ENCODE results near the gene SMIM45.
A peak's percentile ranks its signal among the peaks of the same experiment; 100 is the strongest.

The SMIM45 gene

DNA sequence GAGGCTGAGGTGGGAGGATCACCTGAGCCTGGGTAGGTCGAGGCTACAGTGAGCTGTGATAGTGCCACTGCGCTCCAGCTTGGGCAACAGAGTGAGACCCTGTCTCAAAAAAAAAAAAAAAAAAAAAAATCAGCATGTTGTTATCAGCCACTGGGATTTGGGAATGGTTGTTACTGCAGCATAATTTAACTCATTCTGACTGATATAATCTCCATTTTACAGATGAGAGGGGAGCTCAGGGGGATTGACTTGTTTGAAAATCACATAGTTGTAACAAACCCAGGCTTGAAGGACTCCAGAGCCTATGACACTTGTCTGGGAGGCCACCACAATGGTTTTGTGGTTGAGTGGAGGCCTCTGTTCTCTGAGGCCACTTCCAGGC lies 14.3 kb downstream of the SMIM45 start:
- DNase-seq (ENCODE audit: insufficient read length, low spot score) (no peak), FAIRE-seq (no peak)

DNA sequence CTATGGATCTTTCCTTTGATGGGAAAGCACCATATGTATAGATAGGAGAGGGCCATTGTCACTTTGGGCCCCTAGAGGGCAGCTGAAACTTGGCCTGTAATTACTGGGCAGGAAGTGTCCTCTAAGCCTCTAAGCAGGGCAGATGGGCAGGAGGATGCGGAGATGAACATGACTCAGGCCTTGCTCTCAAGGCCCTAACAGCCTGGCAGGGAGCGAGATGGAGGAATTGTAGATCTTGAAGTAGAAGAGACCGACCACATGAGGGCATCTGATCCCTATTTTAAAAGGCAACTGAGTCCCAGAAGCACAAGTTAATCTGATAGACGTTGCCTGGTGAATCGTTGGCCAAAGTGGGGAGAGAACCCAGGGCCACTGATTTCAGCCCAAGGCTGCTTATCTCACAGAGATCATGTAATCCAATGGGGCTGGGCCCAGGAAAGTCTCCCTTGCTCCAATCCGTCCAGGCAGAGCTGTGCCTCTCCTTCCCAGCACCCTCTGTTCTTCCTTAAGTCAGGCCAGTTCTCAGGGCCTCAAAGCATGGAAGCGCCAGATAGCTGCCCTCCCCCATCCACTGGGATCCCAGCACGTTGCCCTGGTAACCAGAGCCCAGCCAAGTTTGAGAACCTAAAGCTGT lies 14.8 kb downstream of the SMIM45 start:
- DNase-seq (ENCODE audit: insufficient read length, low spot score), result no peak
- peak; percentile 95 for FAIRE-seq

DNA sequence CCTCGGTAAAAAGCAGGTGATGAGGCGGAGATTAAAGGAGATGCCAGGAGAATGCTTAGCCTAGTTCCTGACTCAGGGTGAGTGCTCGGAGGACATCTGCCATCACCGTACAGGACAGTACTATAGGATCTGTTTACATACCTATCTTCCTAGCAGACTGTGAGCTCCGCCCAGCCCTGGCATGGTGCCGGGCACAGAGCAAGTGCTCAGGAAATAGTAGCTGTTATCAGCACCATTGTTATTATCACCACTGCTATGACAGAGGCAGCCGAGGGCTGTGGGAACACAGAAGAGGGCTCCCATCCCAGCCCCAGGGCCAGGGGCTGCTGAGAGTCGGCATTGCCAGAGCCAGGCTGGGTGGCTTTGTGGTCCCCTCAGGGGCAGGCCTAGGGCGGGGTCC lies 16.7 kb downstream of the SMIM45 start:
- DNase-seq (ENCODE audit: insufficient read length, low spot score) (no peak), FAIRE-seq (no peak)

DNA sequence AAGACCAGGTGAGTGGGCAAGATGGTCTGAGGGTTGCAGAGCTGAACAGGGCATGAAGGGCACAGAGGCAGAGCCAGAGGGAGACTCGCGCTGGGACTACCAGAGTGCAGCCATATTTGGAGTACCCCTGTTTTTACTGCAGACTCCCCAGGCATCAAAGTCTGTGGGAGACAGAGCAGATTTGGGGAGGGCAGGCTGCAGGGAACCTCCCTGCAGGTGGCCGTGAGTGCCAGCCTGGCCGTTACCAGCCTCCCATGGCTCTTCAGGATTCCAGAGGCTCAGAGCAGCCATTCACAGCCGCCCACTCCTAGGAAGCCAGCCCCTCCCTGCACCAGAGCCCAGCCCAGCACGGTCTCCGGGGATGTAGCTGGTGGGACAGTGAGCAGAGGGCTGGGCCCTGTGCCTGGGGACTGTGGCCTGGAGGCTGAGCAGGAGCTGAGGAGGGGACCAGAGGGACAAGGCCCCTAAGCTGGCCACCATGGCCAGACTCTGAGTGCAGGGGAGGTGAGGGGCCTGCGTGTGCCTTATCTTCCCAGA lies 17.2 kb downstream of the SMIM45 start, which contains the start of gene SEPTIN3:
TSS of gene SEPTIN3 (plus strand) at position 334 of the 537 bp plus-strand sequence. CDS start 2,050 bp downstream, outside the sequence.
- no peak for FAIRE-seq
- no peak for DNase-seq (ENCODE audit: insufficient read length, low spot score)

DNA sequence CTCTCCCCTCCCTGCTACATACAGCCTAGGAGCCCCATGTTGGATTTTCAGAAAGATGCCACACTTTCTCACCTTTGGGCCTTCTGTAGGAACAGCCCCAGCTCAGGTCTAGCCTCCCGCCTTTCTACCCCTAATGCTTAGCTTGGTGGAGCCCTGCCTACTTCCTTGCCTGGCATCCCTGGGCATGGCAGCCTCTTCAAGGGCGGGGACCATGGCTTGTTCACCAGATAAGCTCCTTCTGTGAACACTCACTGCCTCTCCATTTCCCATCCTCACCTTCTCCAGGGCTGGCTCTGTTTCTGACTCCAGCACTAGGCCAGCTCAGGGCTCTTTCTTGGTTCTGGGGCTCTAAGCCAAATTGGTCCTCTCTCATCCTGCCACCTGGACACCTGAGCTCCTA lies 18.7 kb downstream of the SMIM45 start:
- FAIRE-seq (no peak), DNase-seq (ENCODE audit: insufficient read length, low spot score) (no peak)

DNA sequence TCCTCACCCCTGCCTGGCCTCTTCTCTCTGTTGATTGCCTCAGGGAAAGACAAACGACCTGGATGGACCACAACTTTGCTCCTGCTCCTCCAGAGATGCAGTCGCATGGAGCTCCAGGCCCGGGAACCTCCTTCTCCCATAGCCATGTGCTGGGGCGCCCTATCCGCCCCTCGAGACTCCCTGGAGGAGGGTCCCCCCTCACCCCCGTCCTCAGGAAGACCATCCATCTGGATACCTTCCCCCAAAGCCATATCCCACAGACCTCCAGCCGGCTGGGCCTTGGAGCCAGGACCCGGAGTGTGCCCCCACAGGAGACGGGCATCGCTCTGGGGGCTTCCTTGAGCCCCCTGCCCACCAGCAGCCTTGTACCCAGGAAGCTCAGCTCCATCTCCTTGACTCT lies 19.5 kb downstream of the SMIM45 start:
- DNase-seq (ENCODE audit: insufficient read length, low spot score) (no peak), FAIRE-seq (no peak)

DNA sequence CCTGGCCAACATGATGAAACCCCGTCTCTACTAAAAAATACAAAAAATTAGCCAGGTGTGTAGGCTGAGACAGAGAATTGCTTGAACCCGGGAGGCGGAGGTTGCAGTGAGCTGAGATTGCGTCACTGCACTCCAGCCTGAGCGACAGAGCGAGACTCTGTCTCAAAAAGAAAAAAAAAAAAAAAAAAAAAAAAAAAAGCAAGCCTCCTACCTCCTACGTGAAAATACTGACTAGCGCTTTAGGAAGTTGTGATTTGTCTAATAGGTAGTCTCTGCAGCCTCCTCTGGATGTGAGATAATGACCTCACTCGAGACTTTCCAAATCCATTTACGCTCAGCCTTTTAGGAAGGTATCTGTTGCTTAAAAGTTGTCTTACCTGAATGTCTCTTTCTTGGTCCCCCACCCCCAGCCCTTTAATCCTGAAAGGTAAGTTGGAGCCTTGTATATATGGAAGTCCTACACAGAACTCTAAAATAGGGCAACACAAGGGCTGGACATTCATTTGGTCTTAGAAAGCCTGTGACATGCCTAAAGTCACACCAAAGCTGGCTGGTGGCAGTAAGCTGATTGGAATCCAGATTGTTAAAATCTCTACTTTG lies 22.8 kb downstream of the SMIM45 start:
- DNase-seq (ENCODE audit: insufficient read length, low spot score) (no peak), FAIRE-seq (no peak)

DNA sequence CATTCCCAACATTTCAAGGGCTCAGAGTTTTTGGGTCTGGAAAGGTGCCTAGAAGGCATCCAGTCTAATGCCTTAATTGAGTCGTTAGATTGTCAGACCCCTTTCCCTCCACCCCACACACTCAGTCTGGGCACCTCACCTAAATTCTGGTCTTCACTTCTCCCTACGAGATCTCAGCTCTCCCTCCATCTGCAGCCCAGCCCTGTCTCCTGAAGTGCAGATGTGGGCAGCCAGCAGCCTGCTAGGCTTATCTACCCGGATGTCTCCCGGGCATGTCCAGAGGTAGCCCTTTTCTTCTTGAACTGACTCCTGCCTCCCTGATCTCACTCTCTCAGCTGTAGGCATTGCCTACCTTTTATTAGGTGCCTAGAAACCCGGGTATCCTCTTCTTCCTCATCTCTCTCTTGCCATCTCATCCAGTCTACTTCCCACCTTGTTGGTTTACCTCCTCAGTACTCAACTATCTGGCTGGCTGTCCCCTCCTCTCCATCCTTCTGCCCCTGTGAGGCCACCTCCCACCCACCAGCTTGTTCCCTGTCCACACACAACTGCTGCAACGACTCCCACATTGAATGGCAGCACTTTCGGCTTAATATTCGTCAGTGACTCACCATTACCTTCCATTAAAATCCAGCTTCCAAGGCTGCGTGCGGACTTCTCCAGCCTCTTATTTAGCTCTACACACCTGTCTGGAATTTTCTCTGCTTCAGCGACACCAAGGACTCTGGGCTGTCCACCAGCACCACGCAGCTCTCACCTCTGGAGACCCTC lies 23.5 kb downstream of the SMIM45 start:
- no peak for FAIRE-seq
- DNase-seq (ENCODE audit: insufficient read length, low spot score), result no peak

DNA sequence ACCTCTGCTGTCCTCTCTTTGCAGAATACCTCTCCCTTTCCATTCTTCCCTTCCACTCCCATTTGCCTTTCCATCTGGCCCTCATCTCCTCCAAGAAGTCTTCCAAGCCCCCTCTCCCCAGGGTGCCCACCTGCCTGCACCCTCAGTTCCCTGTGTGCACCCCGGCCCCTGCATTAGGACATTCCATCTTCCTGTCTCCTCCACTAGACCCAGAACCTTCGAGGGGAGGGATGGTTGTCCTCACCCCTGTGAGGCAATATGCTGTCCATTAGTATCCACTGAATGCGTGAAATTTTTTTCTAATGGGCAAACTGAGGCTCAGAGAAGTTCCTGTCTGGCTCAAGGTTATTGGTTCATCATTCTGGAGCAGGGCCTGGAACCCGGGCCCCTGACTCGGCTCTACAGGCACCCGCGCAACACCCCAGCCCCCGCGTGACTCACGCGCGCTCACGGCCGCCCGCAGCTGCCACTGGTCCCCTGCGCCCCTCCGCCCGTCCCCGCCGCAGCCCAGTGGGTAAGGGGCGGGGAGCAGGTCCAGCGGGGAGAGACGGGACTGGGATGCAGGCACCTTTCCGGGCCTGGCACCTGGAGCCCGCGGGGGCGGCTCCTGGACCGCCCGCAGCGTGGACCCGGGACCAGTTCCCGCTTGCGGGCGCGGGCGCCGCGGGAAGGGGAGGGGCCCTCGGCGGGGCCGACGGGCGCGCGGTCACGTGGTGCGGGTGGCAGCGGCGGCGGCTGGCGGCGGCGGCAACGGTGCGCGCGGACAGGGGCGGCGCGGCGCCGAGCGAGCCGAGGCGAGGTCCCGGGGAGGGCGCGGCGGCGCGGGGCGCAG lies 24.3 kb downstream of the SMIM45 start:
- peak; percentile 52 for DNase-seq (ENCODE audit: insufficient read length, low spot score)
- FAIRE-seq, result no peak

DNA sequence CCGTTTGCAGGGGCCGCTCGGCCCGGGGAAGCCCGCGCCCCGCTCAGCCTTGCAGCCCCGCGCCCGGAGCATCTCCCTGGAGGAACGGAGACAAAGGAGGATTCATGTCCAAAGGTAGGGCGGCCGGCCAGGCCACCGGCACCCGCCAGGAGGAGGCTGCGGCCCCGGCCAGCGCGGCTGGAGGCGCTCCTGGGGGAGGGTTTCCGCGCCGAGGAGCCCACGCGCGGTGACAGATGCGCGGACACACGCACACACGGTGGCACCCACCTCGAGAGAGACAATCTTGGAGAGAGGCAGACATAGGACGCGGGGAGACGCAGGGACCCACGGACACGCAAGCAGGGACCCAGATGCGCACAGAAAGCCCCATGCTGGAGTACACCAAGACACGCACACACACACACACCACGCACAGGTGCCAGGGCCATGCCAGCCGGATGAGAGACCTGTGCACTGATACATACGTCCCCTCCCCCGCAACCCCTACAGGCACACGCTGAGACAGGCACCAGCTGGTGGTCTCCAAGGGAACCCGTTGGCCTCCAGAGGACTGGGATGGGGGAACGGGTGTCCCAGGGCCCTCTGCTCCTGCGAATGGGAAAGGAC lies 25.1 kb downstream of the SMIM45 start:
- FAIRE-seq, result no peak
- DNase-seq (ENCODE audit: insufficient read length, low spot score), result no peak

DNA sequence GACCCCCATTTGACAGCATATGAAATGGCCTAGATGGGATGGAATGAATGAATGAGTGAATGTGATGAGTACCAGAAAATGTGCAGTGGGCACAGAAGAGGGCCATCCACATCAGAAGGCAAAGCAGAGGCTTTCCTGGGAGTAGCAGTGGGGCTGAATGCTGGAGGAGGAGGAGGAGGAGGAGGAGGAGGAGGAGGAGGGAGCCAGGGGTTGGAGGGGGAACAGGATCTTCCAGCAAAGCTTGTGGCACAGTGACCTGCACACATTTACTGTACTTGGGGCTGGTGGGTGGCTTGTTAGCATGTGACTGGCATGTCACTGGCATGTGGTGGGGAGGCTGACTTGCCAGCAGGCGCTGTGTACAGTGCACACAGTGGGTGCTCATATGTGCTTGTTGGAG lies 26.8 kb downstream of the SMIM45 start:
- FAIRE-seq (no peak), DNase-seq (ENCODE audit: insufficient read length, low spot score) (no peak)

DNA sequence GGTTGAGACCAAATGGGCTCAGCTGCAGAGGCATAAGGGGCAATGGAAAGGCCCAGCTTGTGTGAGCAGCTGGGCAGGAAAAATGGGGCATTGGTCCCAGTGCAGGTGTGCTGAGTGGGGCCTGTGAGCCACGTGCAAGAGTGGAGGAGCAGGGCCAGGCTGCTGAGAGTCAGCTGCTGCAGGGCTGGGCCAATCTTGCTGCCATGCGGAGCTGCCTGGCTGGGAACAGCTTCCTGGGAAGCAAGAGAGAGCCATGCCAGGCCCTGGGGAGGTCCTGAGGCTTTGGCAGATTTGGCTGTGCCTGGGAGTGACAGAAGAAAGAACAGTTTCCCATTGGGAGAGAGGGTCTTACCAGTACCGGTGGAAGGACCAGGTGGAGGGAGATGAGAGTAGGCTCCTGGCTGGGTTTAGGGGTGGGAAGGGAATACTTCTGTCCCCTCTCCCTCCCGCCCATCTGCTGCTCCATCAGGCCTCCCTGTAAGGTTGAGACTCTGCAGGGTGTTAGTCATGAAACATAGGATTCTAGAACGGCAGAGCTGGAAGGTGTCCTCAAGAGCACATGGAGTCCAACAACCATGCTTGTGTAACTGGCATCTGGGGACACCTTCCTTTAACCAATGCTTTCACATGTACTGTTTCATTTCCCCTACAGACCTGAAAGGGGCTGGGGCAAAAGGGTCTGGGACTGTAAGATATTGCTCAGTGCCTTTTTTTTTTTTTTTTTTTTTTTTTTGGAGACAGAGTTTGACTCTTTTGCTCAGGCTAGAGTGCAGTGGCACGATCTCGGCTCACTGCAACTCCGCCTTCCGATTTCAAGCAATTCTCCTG lies 27.7 kb downstream of the SMIM45 start:
- FAIRE-seq, result no peak
- DNase-seq (ENCODE audit: insufficient read length, low spot score), result no peak

DNA sequence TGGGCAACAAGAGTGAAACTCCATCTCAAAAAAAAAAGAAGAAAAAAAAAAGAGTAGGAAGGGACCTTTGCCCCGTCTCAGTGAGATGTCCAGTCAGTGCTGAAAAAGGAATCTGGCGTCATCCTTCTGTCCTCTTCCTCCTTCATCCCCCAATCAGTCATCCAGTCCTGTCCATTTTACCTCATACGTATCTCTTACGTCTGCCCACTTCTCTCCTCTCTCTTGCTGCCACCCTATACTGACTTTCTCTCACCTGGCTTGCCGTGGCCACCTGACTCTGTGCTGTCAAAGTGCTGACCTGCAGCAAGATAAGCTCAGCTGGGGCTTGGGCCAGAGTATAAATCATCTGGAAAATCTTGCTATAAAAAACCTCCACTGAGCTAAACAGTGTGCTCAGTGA lies 30.9 kb downstream of the SMIM45 start:
- no peak for DNase-seq (ENCODE audit: insufficient read length, low spot score)
- no peak for FAIRE-seq

DNA sequence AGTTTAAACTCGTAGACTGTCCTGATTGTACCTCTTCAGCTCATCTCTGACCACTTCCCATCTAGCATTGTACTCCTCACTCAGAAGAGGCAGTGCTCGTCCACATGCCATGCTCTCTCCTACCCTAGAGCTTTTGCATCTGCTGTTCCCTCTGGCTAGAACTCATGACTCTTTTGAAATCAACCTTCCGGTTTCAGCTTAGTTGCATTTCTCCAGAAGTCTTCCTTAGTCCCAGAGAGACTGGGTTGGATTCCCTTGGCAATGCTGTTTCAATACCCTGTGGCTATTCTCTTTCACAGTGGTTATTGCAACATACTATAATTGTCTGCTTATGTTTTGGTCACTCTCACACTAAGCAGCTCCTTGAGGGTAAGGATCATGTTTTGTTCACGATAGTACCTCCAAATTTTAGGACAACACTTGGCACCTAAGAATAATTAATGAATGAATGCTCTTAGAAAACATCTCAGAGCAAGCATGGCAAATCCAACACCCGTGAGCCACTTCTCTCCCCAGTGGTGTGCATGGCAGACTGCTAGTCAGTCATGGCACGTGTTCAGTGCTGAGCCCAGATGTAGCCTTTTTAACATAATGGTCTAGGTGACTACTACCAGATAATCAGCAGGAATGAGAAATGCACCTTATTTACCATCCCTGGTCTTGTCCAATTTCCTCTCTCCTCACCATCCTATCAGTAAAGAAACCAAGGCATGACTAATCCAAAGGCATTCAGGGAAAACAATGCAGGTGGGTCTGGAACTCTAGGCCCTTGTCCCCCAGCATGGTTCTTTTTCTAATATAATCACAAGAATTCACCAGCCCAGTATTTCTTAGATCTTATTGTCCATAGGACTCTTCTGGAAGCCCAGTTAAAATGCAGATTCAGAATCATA lies 31.8 kb downstream of the SMIM45 start:
- FAIRE-seq (no peak), DNase-seq (ENCODE audit: insufficient read length, low spot score) (no peak)

DNA sequence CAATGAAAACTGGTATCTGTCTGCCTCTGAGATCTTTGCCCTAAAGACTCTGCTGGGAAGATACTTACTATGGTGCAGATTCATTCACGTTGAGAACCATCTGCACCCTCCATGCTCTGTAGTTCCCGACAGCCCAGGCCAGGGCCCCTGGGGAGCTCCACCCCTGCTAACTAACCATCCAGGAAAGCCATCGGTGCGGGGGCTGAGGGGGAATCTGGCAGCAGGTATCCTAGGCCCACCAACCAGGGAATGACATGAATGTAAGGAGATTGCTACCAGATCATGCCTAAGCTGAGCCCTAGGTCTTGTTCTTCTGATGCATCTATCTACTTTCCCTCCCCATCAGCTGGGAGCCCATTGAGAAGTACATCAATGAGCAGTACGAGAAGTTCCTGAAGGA lies 35.3 kb downstream of the SMIM45 start:
- FAIRE-seq, result no peak
- DNase-seq (ENCODE audit: insufficient read length, low spot score), result no peak

DNA sequence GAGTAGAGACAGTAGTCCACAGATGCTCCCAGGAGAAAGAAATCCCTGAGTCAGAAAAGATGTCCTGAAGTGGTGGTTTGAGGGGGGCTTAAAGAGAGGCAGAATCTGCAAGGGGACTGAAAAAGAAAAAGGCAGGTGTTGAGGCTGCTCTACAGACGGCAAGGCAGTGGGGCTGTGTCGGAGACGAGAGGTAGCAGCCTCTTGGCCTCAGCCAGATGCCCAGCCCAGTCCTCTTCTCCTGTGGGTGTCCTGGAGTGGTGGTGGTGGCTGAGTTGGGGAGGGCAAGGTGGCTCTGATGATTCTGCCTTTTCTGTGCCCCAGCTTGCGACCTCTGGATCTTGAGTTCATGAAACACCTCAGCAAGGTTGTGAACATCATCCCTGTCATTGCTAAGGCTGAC lies 37.3 kb downstream of the SMIM45 start:
- FAIRE-seq (no peak), DNase-seq (ENCODE audit: insufficient read length, low spot score) (no peak)

DNA sequence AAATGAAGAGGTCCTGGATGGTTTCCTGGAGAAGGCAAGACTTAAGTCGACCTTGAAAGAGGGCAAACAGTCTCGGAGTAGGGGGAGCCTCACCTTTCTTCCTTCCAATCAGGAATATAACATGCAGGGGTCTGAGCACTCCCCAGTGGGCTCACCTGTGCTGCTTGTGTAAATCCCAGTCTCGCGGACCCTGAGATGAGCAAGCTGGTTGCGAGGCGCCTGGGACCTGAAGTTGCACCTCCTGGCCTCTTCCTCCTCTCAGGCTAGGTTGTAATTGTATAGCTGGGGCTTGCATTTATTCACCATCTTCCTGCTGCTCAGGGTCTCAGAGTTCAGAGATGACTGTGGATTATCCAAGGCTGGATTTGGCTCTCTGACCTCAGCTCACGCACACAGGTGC lies 39.2 kb downstream of the SMIM45 start:
- no peak for FAIRE-seq
- DNase-seq (ENCODE audit: insufficient read length, low spot score), result no peak

DNA sequence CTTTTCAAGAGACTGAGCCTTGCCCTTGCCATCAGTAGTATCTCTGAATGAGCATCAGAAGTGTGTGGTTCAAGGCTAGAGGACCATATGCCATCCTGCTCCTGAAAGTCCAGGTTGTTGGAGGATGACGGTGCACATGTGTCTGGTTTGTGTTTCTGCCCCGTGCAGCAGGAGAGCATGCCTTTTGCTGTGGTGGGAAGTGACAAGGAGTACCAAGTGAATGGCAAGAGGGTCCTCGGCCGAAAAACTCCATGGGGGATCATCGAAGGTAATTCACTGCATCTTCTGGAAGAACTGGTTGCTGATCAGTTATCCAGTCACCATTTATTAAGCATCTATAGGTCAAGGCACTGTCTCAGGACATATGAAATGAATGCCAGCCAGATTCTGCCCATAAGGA lies 40.5 kb downstream of the SMIM45 start:
- DNase-seq (ENCODE audit: insufficient read length, low spot score), result no peak
- FAIRE-seq, result no peak

DNA sequence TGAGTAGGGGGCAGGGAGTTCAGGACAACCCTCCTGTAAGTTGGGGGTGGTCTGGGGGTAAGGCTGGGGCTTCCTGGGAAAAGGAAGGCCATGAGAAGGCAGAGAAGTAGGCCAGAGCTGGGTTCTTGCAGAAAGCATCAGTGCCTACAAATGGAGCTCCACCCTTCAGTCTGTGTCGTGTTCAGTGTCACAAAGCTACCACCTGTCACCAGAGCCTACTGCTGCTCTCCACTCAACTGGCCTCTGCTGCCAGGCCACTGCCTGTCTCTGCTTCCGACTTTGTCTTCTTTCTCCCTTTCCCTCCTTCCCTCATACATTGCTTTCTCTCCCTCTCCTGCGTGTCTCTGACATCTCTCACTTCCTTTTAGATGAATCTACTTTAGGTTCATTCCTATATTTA lies 43.3 kb downstream of the SMIM45 start:
- peak; percentile 37 for FAIRE-seq

More for the DNA sequence above, 43.3 kb downstream of the SMIM45 start:
- DNase-seq (ENCODE audit: insufficient read length, low spot score), result no peak

Measured in GM19239 (cell line).